GM23338 (cell line): ENCODE data around the gene PTPN13.

Experiments
- CREB1 ChIP-seq: fragments of 250-450 bp; sonication (Bioruptor Pico); IDR thresholded peaks from 2 replicates; pipeline ENCODE4 v1.5.0; 2020; ENCODE audit warnings: low read depth, mild to moderate bottlenecking, moderate library complexity
- CTCF ChIP-seq, 2 experiments: fragments of 200-600 bp in 1 of 2; sonication (generic) in 1 of 2; conservative IDR thresholded peaks; 2 replicates each; pipeline versions ENCODE4 v1.5.1 to v1.6.1; 2016 to 2017; ENCODE audit warnings: antibody characterized with exemption in 2 of 2, low read depth in 2 of 2, mild to moderate bottlenecking in 2 of 2, moderate library complexity in 1 of 2
- ETS1 ChIP-seq: IDR thresholded peaks from 2 replicates; pipeline ENCODE4 v1.6.1; 2016; ENCODE audit warnings: antibody characterized with exemption
- EZH2 ChIP-seq: fragments of 200-600 bp; sonication (generic); IDR thresholded peaks from one replicate; pipeline ENCODE4 v1.8.0; 2017; ENCODE audit warnings: antibody characterized with exemption, mild to moderate bottlenecking, low read depth; ENCODE audit not compliant: unreplicated experiment
- EZH2phosphoT487 ChIP-seq: fragments of 200-600 bp; sonication (generic); IDR thresholded peaks from one replicate; pipeline ENCODE4 v1.8.1; 2018; ENCODE audit warnings: antibody characterized with exemption; ENCODE audit not compliant: unreplicated experiment
- JUNB ChIP-seq: IDR thresholded peaks from one replicate; pipeline ENCODE4 v1.6.1; 2016; ENCODE audit warnings: antibody characterized with exemption; ENCODE audit not compliant: unreplicated experiment
- NANOG ChIP-seq: IDR thresholded peaks from 2 replicates; pipeline ENCODE4 v1.6.1; 2016; ENCODE audit warnings: antibody characterized with exemption, borderline replicate concordance
- POLR2AphosphoS5 ChIP-seq: IDR thresholded peaks from 2 replicates; pipeline ENCODE4 v1.6.1; 2016; ENCODE audit warnings: antibody characterized with exemption, low read depth
- REST ChIP-seq: IDR thresholded peaks from one replicate; pipeline ENCODE4 v1.6.1; 2018; ENCODE audit warnings: antibody characterized with exemption; ENCODE audit not compliant: unreplicated experiment
- STAT1 ChIP-seq: IDR thresholded peaks from one replicate; pipeline ENCODE4 v1.6.1; 2016; ENCODE audit warnings: antibody characterized with exemption; ENCODE audit not compliant: unreplicated experiment
- ZNF331 ChIP-seq: fragments of 250-450 bp; sonication (Bioruptor Pico); IDR thresholded peaks from 2 replicates; pipeline ENCODE4 v1.5.0; 2020; ENCODE audit warnings: low read depth, mild to moderate bottlenecking, moderate library complexity

GRCh38 chr4:86579941-86580340, 14.2 kb upstream of the PTPN13 start:
- no peak for TF ChIP-seq CTCF (conservative IDR thresholded peaks at IDR 0.05; ENCODE audit: low read depth in 2 of 2)
- no peak for TF ChIP-seq EZH2phosphoT487
- TF ChIP-seq ETS1 = no peak
- TF ChIP-seq REST = no peak
- TF ChIP-seq EZH2 = no peak
- TF ChIP-seq POLR2AphosphoS5 = no peak
- no peak for TF ChIP-seq ZNF331 (CRISPR knock-in tag)
- no peak for TF ChIP-seq CREB1 (CRISPR knock-in tag)
- no peak for TF ChIP-seq JUNB
- no peak for TF ChIP-seq NANOG
- TF ChIP-seq STAT1 = no peak
